HL-60 (cell line): Measurements from ENCODE around the gene DNLZ.

Experiments used
- SPI1 ChIP-seq: IDR thresholded peaks from 2 replicates; pipeline ENCODE4 v1.6.1; 2012; ENCODE audit warnings: low read depth, mild to moderate bottlenecking, borderline replicate concordance
- TF ChIP-seq, protein P1 (sequence below): IDR thresholded peaks from one replicate; pipeline ENCODE4 v1.5.1; 2011; ENCODE audit warnings: low read length, control low read depth, inconsistent platforms; ENCODE audit not compliant: insufficient read depth
- TF ChIP-seq, protein P2 (sequence below): IDR thresholded peaks from 2 replicates; pipeline ENCODE4 v1.6.1; 2012; ENCODE audit warnings: low read depth; ENCODE audit not compliant: insufficient replicate concordance

DNA sequence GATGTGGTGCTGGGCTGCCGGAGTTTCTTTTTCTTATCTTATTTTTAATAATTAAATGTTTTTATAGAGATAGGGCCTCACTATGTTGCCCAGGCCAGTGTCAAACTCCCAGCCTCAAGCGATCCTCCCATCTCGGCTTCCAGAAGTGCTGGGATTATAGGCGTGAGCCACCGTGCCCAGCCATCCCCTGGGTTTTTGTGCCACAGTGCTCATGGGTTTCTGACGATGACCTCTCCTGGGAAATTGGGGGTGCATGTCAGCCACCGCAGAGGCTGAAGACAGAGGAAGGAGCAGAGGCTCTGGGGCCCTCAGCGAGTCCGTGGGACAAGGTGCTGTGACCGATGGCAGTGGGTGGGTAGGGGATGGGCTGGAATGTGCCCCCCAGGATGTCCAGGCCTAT, 21.8 kb downstream of the DNLZ start:
- TF ChIP-seq, protein P1, sequence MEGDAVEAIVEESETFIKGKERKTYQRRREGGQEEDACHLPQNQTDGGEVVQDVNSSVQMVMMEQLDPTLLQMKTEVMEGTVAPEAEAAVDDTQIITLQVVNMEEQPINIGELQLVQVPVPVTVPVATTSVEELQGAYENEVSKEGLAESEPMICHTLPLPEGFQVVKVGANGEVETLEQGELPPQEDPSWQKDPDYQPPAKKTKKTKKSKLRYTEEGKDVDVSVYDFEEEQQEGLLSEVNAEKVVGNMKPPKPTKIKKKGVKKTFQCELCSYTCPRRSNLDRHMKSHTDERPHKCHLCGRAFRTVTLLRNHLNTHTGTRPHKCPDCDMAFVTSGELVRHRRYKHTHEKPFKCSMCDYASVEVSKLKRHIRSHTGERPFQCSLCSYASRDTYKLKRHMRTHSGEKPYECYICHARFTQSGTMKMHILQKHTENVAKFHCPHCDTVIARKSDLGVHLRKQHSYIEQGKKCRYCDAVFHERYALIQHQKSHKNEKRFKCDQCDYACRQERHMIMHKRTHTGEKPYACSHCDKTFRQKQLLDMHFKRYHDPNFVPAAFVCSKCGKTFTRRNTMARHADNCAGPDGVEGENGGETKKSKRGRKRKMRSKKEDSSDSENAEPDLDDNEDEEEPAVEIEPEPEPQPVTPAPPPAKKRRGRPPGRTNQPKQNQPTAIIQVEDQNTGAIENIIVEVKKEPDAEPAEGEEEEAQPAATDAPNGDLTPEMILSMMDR, result no peak
- TF ChIP-seq, protein P2, sequence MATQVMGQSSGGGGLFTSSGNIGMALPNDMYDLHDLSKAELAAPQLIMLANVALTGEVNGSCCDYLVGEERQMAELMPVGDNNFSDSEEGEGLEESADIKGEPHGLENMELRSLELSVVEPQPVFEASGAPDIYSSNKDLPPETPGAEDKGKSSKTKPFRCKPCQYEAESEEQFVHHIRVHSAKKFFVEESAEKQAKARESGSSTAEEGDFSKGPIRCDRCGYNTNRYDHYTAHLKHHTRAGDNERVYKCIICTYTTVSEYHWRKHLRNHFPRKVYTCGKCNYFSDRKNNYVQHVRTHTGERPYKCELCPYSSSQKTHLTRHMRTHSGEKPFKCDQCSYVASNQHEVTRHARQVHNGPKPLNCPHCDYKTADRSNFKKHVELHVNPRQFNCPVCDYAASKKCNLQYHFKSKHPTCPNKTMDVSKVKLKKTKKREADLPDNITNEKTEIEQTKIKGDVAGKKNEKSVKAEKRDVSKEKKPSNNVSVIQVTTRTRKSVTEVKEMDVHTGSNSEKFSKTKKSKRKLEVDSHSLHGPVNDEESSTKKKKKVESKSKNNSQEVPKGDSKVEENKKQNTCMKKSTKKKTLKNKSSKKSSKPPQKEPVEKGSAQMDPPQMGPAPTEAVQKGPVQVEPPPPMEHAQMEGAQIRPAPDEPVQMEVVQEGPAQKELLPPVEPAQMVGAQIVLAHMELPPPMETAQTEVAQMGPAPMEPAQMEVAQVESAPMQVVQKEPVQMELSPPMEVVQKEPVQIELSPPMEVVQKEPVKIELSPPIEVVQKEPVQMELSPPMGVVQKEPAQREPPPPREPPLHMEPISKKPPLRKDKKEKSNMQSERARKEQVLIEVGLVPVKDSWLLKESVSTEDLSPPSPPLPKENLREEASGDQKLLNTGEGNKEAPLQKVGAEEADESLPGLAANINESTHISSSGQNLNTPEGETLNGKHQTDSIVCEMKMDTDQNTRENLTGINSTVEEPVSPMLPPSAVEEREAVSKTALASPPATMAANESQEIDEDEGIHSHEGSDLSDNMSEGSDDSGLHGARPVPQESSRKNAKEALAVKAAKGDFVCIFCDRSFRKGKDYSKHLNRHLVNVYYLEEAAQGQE, result no peak
- TF ChIP-seq SPI1, result no peak
